ENCODE data around the gene ZNF835.
"Not testable (repeated sequence)": the region's sequence is repeated elsewhere in the genome, so short reads cannot be mapped to it uniquely, and the experiment has no call there.

Gene ZNF835

GRCh38 chr19:56671613-56671994 is at the start of gene ZNF835:
Gene ZNF835 (minus strand): TSS chr19:56671757. CDS start chr19:56665198, 6,559 bp downstream.
- DNase-seq, result peak; percentile 61

- DNase-seq, result no peak
These were observed 48.7 kb upstream of the ZNF835 start for GRCh38 chr19:56720281-56720680.

- peak; percentile 5 for DNase-seq
These were observed 46.7 kb upstream of the ZNF835 start for GRCh38 chr19:56718231-56718630.

GRCh38 chr19:56712611-56713276 is 41.2 kb upstream of the ZNF835 start:
- DNase-seq, result no peak

- no peak for DNase-seq
These were observed 38.9 kb upstream of the ZNF835 start for GRCh38 chr19:56710437-56710836.

GRCh38 chr19:56707821-56708220 is 36.3 kb upstream of the ZNF835 start:
- DNase-seq, result no peak

GRCh38 chr19:56705939-56706338 is 34.4 kb upstream of the ZNF835 start:
- no peak for DNase-seq

GRCh38 chr19:56701895-56702294 is 30.3 kb upstream of the ZNF835 start:
- no peak for DNase-seq

- DNase-seq, result no peak
These were observed 28.0 kb upstream of the ZNF835 start for GRCh38 chr19:56699552-56699951.

- no peak for DNase-seq
These were observed 20.8 kb upstream of the ZNF835 start for GRCh38 chr19:56692206-56692895.

- DNase-seq, result no peak
These were observed 19.1 kb upstream of the ZNF835 start for GRCh38 chr19:56690670-56691069.

- DNase-seq, result no peak
These were observed 17.6 kb upstream of the ZNF835 start for GRCh38 chr19:56689198-56689597.

GRCh38 chr19:56687031-56687430 is 15.5 kb upstream of the ZNF835 start:
- no peak for DNase-seq

GRCh38 chr19:56683116-56683515 is 11.6 kb upstream of the ZNF835 start:
- no peak for DNase-seq

GRCh38 chr19:56681702-56682101 is 10.1 kb upstream of the ZNF835 start:
- no peak for DNase-seq

- DNase-seq, result no peak
These were observed 6.6 kb upstream of the ZNF835 start for GRCh38 chr19:56678205-56678604.

GRCh38 chr19:56672610-56673009 is 1.1 kb upstream of the ZNF835 start:
- not testable (repeated sequence) for DNase-seq

GRCh38 chr19:56670961-56671612 is 470 bp downstream of the ZNF835 start:
- DNase-seq, result peak; percentile 10

- no peak for DNase-seq
These were observed 1.1 kb downstream of the ZNF835 start for GRCh38 chr19:56670401-56670960.

GRCh38 chr19:56668676-56669075 is 2.9 kb downstream of the ZNF835 start:
- DNase-seq, result no peak

GRCh38 chr19:56667311-56667870 is 4.2 kb downstream of the ZNF835 start:
- no peak for DNase-seq

GRCh38 chr19:56664511-56664910 is 7.0 kb downstream of the ZNF835 start:
- no peak for DNase-seq

- no peak for DNase-seq
These were observed 7.5 kb downstream of the ZNF835 start for GRCh38 chr19:56663931-56664500.

All from RPMI8226 (cell line).